Activated T-cell treated with anti-CD3 and anti-CD28 coated beads, Interleukin-2, amount 50 U/mL, for 72 hours (primary cell): ENCODE data around the gene ASXL2. TPM values are rescaled to one million over a fixed set of nuclear protein-coding genes. Genes with fewer than 3 reads are reported as not detected.

Source experiments
- ATAC-seq, 2 donors: fragments of 150-1000 bp; cut with Tn5 transposase; replicated peaks in 1 of 2; 2 replicates each; pipeline ENCODE4 v1.10.0; 2021; ENCODE audit warnings: moderate library complexity in 2 of 2, mild to moderate bottlenecking in 1 of 2
- DNase-seq, 2 donors: peaks; one replicate each; pipeline ENCODE4 v3.0.0; 2021 to 2022; ENCODE audit warnings: mixed read lengths in 1 of 2
- H3K27ac Mint-ChIP-seq: one replicate; pipeline ENCODE4 v1.8.0; 2022; ENCODE audit warnings: mild to moderate bottlenecking, moderate library complexity, mixed read lengths
- H3K27me3 Mint-ChIP-seq: one replicate; pipeline ENCODE4 v1.8.0; 2022; ENCODE audit warnings: low read depth, mixed read lengths
- H3K36me3 Mint-ChIP-seq, 2 donors: one replicate each; pipeline ENCODE4 v1.8.0; 2022; ENCODE audit warnings: mixed read lengths in 2 of 2, mild to moderate bottlenecking in 1 of 2; ENCODE audit not compliant: insufficient read depth in 2 of 2
- H3K4me1 Mint-ChIP-seq: one replicate; pipeline ENCODE4 v1.8.0; 2022; ENCODE audit warnings: low read depth, mixed read lengths
- H3K4me3 Mint-ChIP-seq, 2 donors: one replicate each; pipeline ENCODE4 v1.8.0; 2022; ENCODE audit warnings: mild to moderate bottlenecking in 2 of 2, mixed read lengths in 2 of 2, moderate library complexity in 2 of 2
- H3K9me3 Mint-ChIP-seq, 2 donors: one replicate each; pipeline ENCODE4 v1.8.0; 2022; ENCODE audit warnings: mixed read lengths in 2 of 2
- total RNA-seq, 2 donors: library from RNA; stranded (reverse); gene quantifications; one replicate each; pipeline ENCODE4 v1.2.3, GENCODE V29; 2022

ASXL2 gene
- total RNA-seq, 2 donors from 2014 or later, result 38.9 to 39.8 TPM

DNA sequence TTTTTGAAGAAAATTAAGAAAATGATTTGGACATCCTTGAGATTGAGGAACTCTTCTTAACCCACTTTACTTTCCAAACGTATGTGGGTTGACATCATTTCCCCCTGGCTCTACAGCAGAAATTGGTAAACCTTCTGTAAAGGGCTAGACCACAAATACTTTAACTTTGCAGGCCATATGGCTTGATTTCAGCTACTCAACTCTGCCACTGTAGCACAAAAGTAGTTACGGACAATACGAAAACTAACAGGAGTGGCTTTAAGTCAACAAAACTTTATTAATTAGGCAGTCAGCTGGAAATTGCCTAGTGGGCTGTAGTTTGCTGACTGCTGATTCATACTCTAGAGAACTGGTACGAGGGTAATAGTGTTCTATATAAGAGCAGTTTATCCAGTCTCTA lies 121.8 kb downstream of the ASXL2 start:
- ATAC-seq, result no peak
- H3K4me1 Mint-ChIP-seq, result peaks cover 32% of the 10 kb centered on the region
- H3K4me3 Mint-ChIP-seq, result no peak overlapping the region
- DNase-seq, result no peak
- H3K36me3 Mint-ChIP-seq, result peaks cover 3 to 18% of the 10 kb centered on the region in 2 donors
- H3K27me3 Mint-ChIP-seq, result no peaks in the 10 kb centered on the region
- H3K9me3 Mint-ChIP-seq, result no peaks in the 10 kb centered on the region
- no peak overlapping the region for H3K27ac Mint-ChIP-seq

DNA sequence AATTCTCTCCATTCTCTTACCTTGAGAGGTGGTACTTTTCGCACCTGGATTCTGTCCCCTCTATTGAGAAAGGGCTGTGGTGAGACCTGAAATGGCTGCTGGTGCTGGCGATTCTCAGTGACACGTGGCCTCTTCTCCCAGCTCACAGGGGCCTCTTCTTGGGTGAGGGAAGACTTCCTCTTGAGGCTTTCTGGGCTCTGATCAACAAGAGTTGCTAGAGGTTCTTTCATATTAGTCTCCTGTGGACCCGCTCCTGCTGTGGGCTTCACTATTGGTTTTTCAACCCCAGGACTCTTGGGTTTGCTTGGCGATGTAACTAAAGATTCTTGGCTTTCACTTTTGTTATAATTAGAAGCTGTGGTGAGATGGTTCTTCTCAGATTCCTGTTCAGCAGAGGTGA lies 128.6 kb downstream of the ASXL2 start:
- ATAC-seq (no peak), DNase-seq (no peak)
- peaks cover 6 to 22% of the 10 kb centered on the region in 2 donors for H3K36me3 Mint-ChIP-seq
- peaks cover 28% of the 10 kb centered on the region for H3K4me1 Mint-ChIP-seq
- H3K4me3 Mint-ChIP-seq, result peak overlapping the region in 1 of 2 donors; percentile 65
- no peaks in the 10 kb centered on the region for H3K9me3 Mint-ChIP-seq
- H3K27me3 Mint-ChIP-seq, result no peaks in the 10 kb centered on the region
- peak overlapping the region; percentile 90 for H3K27ac Mint-ChIP-seq

DNA sequence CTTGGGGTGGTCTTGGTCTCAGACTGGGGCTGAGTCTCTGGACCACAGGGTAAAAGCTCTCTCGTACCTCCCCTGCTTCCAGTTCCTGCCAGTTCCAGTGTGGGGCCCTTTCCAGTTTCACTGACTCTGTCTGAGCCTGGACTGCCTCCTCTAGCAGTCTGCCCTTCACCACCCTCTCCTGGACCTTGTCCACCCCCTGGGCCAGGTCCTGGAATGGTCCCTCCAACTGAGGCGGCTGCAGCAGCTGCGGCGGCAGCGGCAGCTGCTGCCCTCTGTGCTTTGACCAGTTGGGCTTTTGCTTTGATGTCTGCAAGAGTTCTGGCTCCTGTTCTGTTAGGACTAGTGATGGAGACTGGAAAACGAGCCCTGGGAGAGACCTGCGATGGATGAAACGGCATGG lies 134.2 kb downstream of the ASXL2 start:
- no peaks in the 10 kb centered on the region for H3K27me3 Mint-ChIP-seq
- no peak for DNase-seq
- peaks cover 12% of the 10 kb centered on the region for H3K4me1 Mint-ChIP-seq
- ATAC-seq, result no peak
- H3K4me3 Mint-ChIP-seq, result no peak overlapping the region
- H3K36me3 Mint-ChIP-seq, result peaks cover 4 to 15% of the 10 kb centered on the region in 2 donors
- H3K27ac Mint-ChIP-seq, result no peak overlapping the region
- H3K9me3 Mint-ChIP-seq, result no peaks in the 10 kb centered on the region

DNA sequence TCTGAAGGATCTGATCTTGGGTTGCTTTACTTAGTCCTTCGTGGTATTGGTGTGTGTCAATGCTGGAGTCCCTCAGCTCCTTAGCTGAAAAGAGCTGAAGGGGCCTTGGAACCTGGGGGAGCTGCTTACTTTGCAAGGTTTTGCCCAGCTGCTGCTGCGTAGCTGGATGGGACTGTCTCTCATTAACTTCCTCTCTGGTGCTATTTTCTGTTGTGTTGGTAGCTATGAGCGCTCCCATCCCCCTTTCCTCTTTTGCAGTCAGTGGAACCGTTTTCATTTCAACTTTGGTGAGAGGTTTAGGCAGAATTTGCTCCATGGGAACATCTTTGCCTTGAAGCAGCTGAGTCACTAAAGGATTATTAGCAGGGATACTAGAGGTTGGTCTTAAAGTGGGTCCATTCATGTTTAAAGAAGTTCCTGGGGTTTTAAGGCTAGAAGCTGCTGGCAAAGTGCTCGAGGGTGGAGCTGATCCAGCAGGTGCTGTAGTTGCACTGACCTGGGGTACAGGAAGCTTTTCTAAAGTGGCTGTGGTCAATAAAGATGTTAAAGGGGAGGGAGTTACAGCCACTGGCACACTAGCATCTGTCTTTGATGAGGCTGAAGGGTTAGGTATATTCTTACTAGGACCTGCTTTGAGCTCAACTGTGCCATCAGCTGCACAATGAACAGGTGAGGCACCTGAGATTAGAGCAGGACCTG lies 135.0 kb downstream of the ASXL2 start:
- peak overlapping the region; percentile 25 for H3K27ac Mint-ChIP-seq
- H3K4me3 Mint-ChIP-seq, result peak overlapping the region in 1 of 2 donors; percentile 15
- peaks cover 12% of the 10 kb centered on the region for H3K4me1 Mint-ChIP-seq
- H3K27me3 Mint-ChIP-seq, result no peaks in the 10 kb centered on the region
- ATAC-seq (no peak), DNase-seq (no peak)
- H3K36me3 Mint-ChIP-seq, result peaks cover 4 to 15% of the 10 kb centered on the region in 2 donors
- no peaks in the 10 kb centered on the region for H3K9me3 Mint-ChIP-seq

DNA sequence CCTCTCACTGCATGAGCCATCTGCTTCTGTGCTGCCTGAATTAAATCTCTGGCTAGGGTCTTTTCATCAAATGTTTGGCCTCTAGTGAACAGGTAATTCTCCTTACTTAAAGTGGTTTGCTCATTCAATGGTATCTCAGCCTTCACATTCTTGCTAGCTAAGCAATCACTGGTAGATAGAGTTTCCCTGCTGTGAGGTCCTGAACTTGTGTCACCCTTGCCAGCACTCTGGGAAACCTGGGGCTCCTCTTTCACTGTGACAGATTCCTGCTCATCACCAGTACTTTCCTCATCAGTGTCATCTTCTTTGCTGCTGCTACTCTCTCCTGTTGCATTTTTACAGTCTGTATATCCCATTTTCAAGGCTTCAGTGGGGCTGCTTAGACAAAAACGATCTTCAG lies 135.8 kb downstream of the ASXL2 start:
- no peak for DNase-seq
- Mint-ChIP-seq H3K4me1 (peaks cover 12% of the 10 kb centered on the region), H3K27ac (no peak overlapping the region), H3K36me3 (peaks cover 4 to 13% of the 10 kb centered on the region in 2 donors), H3K9me3 (no peaks in the 10 kb centered on the region), H3K27me3 (no peaks in the 10 kb centered on the region), H3K4me3 (no peak overlapping the region)
- ATAC-seq, result no peak

DNA sequence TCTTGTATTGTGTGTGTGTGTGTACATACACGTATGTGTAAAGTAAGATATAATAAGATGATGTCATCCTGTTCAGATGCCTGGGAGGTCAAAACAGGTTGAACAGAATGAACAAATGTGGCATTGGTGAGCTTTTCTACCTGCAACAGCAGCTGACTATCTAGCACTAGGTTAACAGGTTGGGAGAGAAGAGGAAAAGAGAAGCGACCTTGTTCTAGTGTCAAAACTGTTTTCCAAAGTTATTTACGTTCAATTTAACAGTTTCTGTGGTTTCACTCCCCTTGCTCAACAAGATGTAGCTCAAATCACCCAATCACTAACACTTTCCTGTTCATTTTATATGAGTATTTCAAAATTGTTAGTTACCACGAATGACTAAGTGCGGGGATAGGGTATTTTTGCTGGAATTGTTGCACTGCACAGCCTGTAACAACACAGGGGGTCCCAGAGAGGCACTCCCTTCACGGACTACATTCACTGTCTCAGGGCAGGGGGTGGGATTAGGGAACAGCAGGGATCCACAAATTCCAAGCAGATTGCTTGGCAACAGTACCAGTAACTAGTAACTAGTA lies 137.4 kb downstream of the ASXL2 start:
- no peak for DNase-seq
- no peak for ATAC-seq
- H3K27ac Mint-ChIP-seq, result peak overlapping the region; percentile 60
- peak overlapping the region in 1 of 2 donors; percentile 6 for H3K4me3 Mint-ChIP-seq
- no peaks in the 10 kb centered on the region for H3K9me3 Mint-ChIP-seq
- H3K27me3 Mint-ChIP-seq, result no peaks in the 10 kb centered on the region
- peaks cover 4 to 9% of the 10 kb centered on the region in 2 donors for H3K36me3 Mint-ChIP-seq
- H3K4me1 Mint-ChIP-seq, result peaks cover 12% of the 10 kb centered on the region

DNA sequence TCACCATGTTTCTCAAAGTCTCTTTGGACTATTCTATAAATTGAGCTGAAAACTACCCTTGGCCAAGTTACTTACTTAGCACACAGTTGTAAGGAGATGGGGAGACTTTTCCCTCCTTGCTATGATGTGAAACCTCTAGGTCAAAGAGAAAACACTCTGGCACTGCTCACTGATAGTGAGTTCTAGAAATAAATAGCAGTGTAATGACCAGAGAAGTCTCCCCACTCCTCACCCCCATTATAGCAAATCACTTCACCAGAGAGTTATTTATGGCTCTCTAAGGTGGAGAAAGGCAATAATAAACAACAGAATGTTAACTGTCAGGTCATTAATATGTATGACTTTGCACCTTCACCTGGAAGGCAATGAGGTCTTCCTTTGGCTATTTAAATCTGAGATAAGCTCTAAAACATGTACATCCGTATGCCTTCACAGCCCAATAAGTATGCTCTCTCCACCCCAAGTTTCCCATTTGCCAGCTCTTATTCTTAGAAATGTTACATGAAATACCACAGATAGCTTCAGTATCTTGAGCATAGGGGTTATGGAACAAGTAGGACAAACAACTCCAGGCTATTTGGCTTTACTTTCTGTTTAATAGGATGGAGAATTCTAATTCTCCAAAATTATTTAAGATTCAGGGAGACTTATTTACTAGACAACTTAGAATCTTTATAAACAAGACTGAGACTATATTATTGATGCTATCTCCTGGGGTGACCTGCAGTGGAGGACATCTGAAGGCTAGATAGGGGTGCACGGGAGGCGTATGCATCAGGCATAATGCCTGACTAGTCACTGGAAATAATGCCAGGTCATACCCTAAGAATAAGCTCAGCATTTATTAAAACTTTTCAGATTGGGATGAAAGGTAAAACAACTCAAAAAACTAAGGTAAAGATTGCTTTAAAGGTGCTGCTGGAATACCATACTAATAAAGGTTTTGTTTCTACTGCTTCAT lies 139.6 kb downstream of the ASXL2 start:
- H3K4me1 Mint-ChIP-seq, result peaks cover 5% of the 10 kb centered on the region
- no peaks in the 10 kb centered on the region for H3K27me3 Mint-ChIP-seq
- peaks cover 4 to 9% of the 10 kb centered on the region in 2 donors for H3K36me3 Mint-ChIP-seq
- H3K4me3 Mint-ChIP-seq, result no peak overlapping the region
- ATAC-seq, result no peak
- H3K9me3 Mint-ChIP-seq, result no peaks in the 10 kb centered on the region
- DNase-seq, result no peak
- H3K27ac Mint-ChIP-seq, result peak overlapping the region; percentile 90

DNA sequence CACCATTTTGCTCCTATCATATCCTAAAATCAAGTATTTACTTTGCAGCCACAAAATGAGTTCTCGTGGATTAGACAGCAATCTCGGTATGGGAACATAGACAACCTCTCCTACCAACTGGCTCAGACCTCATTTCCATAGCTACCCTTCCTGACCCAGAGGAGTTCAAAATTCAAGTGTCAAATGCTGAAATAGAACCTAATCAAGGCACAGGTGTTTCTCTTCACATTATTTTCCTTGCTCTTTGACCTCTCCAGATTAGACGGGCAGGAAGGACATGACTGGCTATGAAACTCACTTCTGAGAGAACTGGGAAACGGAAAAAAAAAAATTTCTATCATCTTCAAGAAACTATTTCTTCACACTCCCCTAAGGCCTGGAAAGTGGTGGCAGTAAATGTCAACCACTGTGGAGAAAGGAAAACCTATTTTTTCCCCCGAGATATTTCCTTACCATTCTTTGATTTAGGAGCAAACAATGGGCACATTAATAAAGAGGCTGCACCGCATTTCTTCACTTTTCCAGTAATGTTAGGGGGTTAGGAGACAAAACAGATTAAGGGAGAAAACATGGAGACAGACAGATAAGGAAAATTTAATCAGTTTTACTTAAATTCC lies 141.3 kb downstream of the ASXL2 start:
- H3K4me1 Mint-ChIP-seq, result no peaks in the 10 kb centered on the region
- DNase-seq (no peak), ATAC-seq (no peak)
- no peaks in the 10 kb centered on the region for H3K9me3 Mint-ChIP-seq
- no peak overlapping the region for H3K4me3 Mint-ChIP-seq
- H3K27ac Mint-ChIP-seq, result no peak overlapping the region
- no peaks in the 10 kb centered on the region for H3K27me3 Mint-ChIP-seq
- peaks cover 0 to 4% of the 10 kb centered on the region in 2 donors for H3K36me3 Mint-ChIP-seq

DNA sequence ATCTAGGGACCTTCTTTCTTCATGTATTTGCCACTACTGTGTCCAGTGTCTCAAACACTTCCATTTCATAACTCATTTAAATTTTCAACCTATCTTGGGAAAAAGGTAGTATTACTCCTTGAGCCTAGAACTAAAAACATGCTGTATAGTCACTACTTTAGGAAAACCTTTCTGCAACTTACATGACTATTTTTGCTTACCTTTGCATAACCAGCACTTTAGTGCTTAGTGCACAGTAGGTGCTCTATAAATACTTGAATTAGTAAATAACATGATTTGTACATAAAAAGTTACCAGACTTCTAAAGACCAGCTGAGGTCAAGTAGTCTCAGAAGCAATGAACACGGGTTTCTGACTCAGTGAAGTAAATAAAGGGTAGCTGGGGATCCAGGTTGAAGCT lies 142.5 kb downstream of the ASXL2 start:
- H3K27ac Mint-ChIP-seq, result no peak overlapping the region
- no peaks in the 10 kb centered on the region for H3K9me3 Mint-ChIP-seq

DNA sequence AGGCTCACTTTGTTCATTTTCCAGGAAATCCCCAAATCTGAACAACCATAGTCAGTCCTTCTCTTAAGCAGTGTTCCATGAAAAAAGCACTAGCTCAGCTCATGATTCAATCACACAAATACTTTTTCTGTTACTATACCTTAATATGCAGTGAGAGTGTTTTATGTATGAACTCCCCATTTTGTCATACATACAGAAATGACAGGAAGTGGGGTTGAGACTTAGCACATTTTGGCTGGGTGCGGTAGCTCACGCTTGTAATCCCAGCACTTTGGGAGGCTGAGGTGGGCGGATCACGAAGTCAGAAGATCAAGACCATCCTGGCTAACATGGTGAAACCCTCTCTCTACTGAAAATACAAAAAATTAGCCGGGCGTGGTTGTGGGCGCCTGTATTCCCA lies 149.7 kb downstream of the ASXL2 start:
- no peak for DNase-seq
- H3K9me3 Mint-ChIP-seq, result no peaks in the 10 kb centered on the region
- H3K27ac Mint-ChIP-seq, result no peak overlapping the region
- ATAC-seq, result no peak
- no peak overlapping the region for H3K4me3 Mint-ChIP-seq
- no peaks in the 10 kb centered on the region for H3K36me3 Mint-ChIP-seq
- peaks cover 9% of the 10 kb centered on the region for H3K4me1 Mint-ChIP-seq
- H3K27me3 Mint-ChIP-seq, result peaks cover 19% of the 10 kb centered on the region

More for the DNA sequence above, 142.5 kb downstream of the ASXL2 start:
- DNase-seq, result no peak
- no peak overlapping the region for H3K4me3 Mint-ChIP-seq
- no peaks in the 10 kb centered on the region for H3K4me1 Mint-ChIP-seq
- H3K36me3 Mint-ChIP-seq, result peaks cover 0 to 4% of the 10 kb centered on the region in 2 donors
- H3K27me3 Mint-ChIP-seq, result peaks cover 2% of the 10 kb centered on the region
- ATAC-seq, result no peak

DNA sequence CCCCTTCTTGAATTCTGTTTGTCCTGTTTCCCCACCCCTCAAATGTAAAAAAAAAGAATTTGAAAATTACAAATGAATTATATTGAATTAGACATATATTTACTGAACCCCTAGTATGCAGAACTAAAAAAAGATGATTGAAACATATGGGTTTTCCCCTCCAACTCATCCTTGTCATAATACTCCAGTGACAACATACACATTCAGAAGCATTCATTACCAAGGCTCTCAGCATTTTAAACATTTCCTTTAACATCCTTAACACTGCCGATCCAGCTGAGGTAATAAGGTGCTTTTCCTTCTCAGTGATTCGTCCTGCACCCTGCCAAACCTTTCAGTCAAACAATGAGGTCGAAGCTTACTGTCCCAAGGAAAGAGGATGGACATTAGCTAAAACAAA lies 151.8 kb downstream of the ASXL2 start:
- Mint-ChIP-seq H3K4me3 (no peak overlapping the region), H3K36me3 (no peaks in the 10 kb centered on the region), H3K27ac (no peak overlapping the region), H3K4me1 (peaks cover 9% of the 10 kb centered on the region), H3K9me3 (no peaks in the 10 kb centered on the region), H3K27me3 (peaks cover 25% of the 10 kb centered on the region)
- DNase-seq (no peak), ATAC-seq (peak; percentile 45 to 66)

DNA sequence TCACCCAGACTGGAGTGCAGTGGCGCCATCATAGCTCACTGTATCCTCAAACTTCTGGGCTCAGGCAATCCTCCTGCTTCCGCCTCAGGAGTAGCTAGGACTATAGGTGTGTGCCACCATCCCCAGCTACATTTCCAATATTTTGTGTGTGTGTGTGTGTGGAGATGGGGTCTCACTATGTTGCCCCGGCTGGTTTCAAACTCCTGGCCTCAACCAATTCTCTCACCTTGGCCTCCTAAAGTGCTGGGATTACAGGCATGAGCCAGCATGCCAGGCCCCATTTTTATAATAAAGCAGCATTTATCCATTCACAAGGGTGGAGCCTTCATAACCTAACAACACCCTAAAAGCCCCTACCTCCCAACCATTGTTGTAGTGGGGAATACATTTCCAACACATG lies 152.4 kb downstream of the ASXL2 start:
- no peak for ATAC-seq
- Mint-ChIP-seq H3K36me3 (no peaks in the 10 kb centered on the region), H3K4me1 (peaks cover 9% of the 10 kb centered on the region), H3K27ac (no peak overlapping the region), H3K9me3 (no peaks in the 10 kb centered on the region), H3K4me3 (no peak overlapping the region), H3K27me3 (peaks cover 27% of the 10 kb centered on the region)
- DNase-seq, result no peak

DNA sequence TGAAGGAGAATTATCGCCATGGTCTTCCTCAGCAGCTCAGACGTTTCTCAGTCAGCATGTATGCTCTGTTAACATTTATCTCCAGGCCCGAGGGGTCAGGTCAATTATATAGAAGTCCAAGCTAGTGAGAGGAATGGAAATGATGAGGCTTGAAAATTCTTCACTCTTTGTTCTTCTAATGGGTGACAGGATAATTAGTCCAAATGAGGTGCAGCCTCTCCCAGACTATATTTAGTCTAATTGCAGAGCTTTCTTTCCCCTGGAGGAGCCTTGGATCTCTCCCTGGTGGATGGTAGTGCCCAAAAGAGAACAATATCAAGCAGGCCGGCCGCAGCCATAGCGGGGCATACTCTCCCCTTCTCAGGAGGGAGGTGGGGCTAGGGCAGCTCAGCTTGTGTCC lies 153.5 kb downstream of the ASXL2 start:
- H3K9me3 Mint-ChIP-seq, result no peaks in the 10 kb centered on the region
- H3K27me3 Mint-ChIP-seq, result peaks cover 22% of the 10 kb centered on the region
- DNase-seq (no peak), ATAC-seq (no peak)
- H3K27ac Mint-ChIP-seq, result no peak overlapping the region
- H3K36me3 Mint-ChIP-seq, result no peaks in the 10 kb centered on the region
- no peak overlapping the region for H3K4me3 Mint-ChIP-seq
- H3K4me1 Mint-ChIP-seq, result peaks cover 9% of the 10 kb centered on the region
